GM12878 (cell line): Measurements from ENCODE around the gene XDH. TPM values are rescaled to one million over a fixed set of nuclear protein-coding genes. Genes with fewer than 3 reads are reported as not detected.

Experiments used
- ATAC-seq: fragments of 200-7000 bp; cut with Tn5 transposase; 3 replicates; pipeline ENCODE4 v1.9.1; 2020; ENCODE audit warnings: mild to moderate bottlenecking, moderate library complexity
- BruUV-seq: library from RNA; stranded (reverse); fragments of 400-500 nt; replicated peaks from 2 replicates; lab custom pipeline; 2021; lab: Mats Ljungman, UMichigan
- CTCF ChIA-PET: fragments of 300-600 bp; sonication (Branson Sonifier 250); formaldehyde crosslinking; extraction: SDS; loops from one replicate; lab custom pipeline; 2021; ENCODE audit warnings: inconsistent platforms; lab: Yijun Ruan, JAX
- POLR2A ChIA-PET: fragments of 350-600 bp; formaldehyde crosslinking; extraction: SDS; loops from one replicate; lab custom pipeline; 2021; ENCODE audit warnings: inconsistent platforms; lab: Charles Lee
- RAD21 ChIA-PET: fragments of 300-600 bp; sonication (Branson Sonifier 250); formaldehyde crosslinking; loops from one replicate; lab custom pipeline; 2023; ENCODE audit warnings: antibody characterized with exemption; ENCODE audit not compliant: unreplicated experiment; lab: Charles Lee
- SMC1A ChIA-PET: fragments of 300-600 bp; sonication (Branson Sonifier 250); formaldehyde crosslinking; loops from one replicate; lab custom pipeline; 2023; ENCODE audit not compliant: unreplicated experiment, uncharacterized antibody; lab: Charles Lee
- DNase-seq: peaks from one replicate; pipeline ENCODE4 v3.0.0-alpha.2; 2011; ENCODE audit warnings: low read depth, low spot score
- FAIRE-seq: peaks from 3 replicates; lab custom pipeline; 2011; peaks lifted over from hg19 to GRCh38; lab: Jason Lieb, UNC
- H2AFZ ChIP-seq: 2 replicates; pipeline ENCODE4 v1.6.0; 2011; ENCODE audit warnings: low read depth, low read length, control low read depth; ENCODE audit not compliant: control insufficient read depth
- H3K27ac ChIP-seq: 2 replicates; pipeline ENCODE4 v1.5.1; 2011; ENCODE audit warnings: control low read depth; ENCODE audit not compliant: control insufficient read depth, insufficient read depth
- H3K27me3 ChIP-seq, 2 experiments: replicated peaks in 1 of 2; 2 replicates each; pipeline versions ENCODE4 v1.6.0 to v1.6.1; 2011; ENCODE audit warnings: low read length in 1 of 2; ENCODE audit not compliant: control insufficient read depth in 2 of 2, insufficient read depth in 2 of 2
- H3K36me3 ChIP-seq, 2 experiments: 2 replicates each; pipeline ENCODE4 v1.5.1; 2011; ENCODE audit warnings: low read length in 1 of 2; ENCODE audit not compliant: control insufficient read depth in 2 of 2, insufficient read depth in 2 of 2
- H3K4me1 ChIP-seq: 2 replicates; pipeline ENCODE4 v1.6.1; 2011; ENCODE audit warnings: mild to moderate bottlenecking, low read length, moderate library complexity, mixed read lengths; ENCODE audit not compliant: control insufficient read depth, insufficient read depth
- H3K4me2 ChIP-seq: 2 replicates; pipeline ENCODE4 v1.6.0; 2011; ENCODE audit warnings: control low read depth; ENCODE audit not compliant: control insufficient read depth, insufficient read depth
- H3K4me3 ChIP-seq: fragments of 200-600 bp; sonication (generic); 2 replicates; pipeline ENCODE4 v1.5.1; 2016
- H3K79me2 ChIP-seq: 2 replicates; pipeline ENCODE4 v1.6.0; 2011; ENCODE audit warnings: low read length; ENCODE audit not compliant: control insufficient read depth, insufficient read depth
- H3K9ac ChIP-seq: 2 replicates; pipeline ENCODE4 v1.8.0; 2011; ENCODE audit warnings: low read length, control low read depth, mixed read lengths; ENCODE audit not compliant: control insufficient read depth, insufficient read depth
- H3K9me3 ChIP-seq: replicated peaks from 3 replicates; pipeline ENCODE4 v1.5.1; 2011; ENCODE audit warnings: mild to moderate bottlenecking, low read length; ENCODE audit not compliant: control insufficient read depth, insufficient read depth
- H4K20me1 ChIP-seq: 2 replicates; pipeline ENCODE4 v1.6.0; 2011; ENCODE audit not compliant: control insufficient read depth, insufficient read depth
- BMI1 ChIP-seq: fragments of 450-650 bp; IDR thresholded peaks from 2 replicates; pipeline ENCODE4 v1.6.1; 2016; ENCODE audit warnings: mild to moderate bottlenecking, moderate library complexity, borderline replicate concordance
- ESRRA ChIP-seq: IDR thresholded peaks from 2 replicates; pipeline ENCODE4 v1.6.1; 2012; ENCODE audit warnings: mild to moderate bottlenecking, low read length, improper control_type of control experiment
- JUNB ChIP-seq: IDR thresholded peaks from 2 replicates; pipeline ENCODE4 v1.6.1; 2016; ENCODE audit warnings: antibody characterized with exemption, mild to moderate bottlenecking
- NFYB ChIP-seq: IDR thresholded peaks from 2 replicates; pipeline ENCODE4 v1.6.1; 2011; ENCODE audit warnings: low read depth, mild to moderate bottlenecking, low read length, improper control_type of control experiment, moderate library complexity; ENCODE audit not compliant: insufficient read depth
- NRF1 ChIP-seq: conservative IDR thresholded peaks from 2 replicates; pipeline ENCODE4 v1.6.1; 2011; ENCODE audit warnings: mild to moderate bottlenecking, low read depth, low read length, improper control_type of control experiment
- STAT3 ChIP-seq: IDR thresholded peaks from 2 replicates; pipeline ENCODE4 v1.6.1; 2011; ENCODE audit warnings: low read depth, low read length, improper control_type of control experiment
- SUZ12 ChIP-seq: fragments of 200-600 bp; sonication (generic); IDR thresholded peaks from one replicate; pipeline ENCODE4 v1.6.1; 2018; ENCODE audit warnings: antibody characterized with exemption, mild to moderate bottlenecking; ENCODE audit not compliant: unreplicated experiment
- WRNIP1 ChIP-seq: IDR thresholded peaks from 2 replicates; pipeline ENCODE4 v1.6.1; 2011; ENCODE audit warnings: low read depth, low read length, improper control_type of control experiment, borderline replicate concordance
- ZBTB33 ChIP-seq: fragments of 450-650 bp; IDR thresholded peaks from 2 replicates; pipeline ENCODE4 v1.6.1; 2017; ENCODE audit warnings: mild to moderate bottlenecking
- ZSCAN29 ChIP-seq: fragments of 450-650 bp; IDR thresholded peaks from 2 replicates; pipeline ENCODE4 v1.6.1; 2017; ENCODE audit warnings: mild to moderate bottlenecking, moderate library complexity
- WGBS: methylation state at CpG from one replicate; pipeline ENCODE4 v1.1.6; 2016; ENCODE audit warnings: low lambda C conversion rate; ENCODE audit not compliant: insufficient replicate concordance, insufficient coverage; ENCODE audit errors: missing lambda C conversion rate; 5-methylcytosine and 5-hydroxymethylcytosine counted together
- in situ Hi-C: fragments of 300-500 bp; cut with MboI; formaldehyde crosslinking; loops from 9 replicates; pipeline ENCODE4 v1.14.3; 2018; ENCODE audit warnings: mixed read lengths
- intact Hi-C: fragments of 100-400 bp; cut with micrococcal nuclease; formaldehyde crosslinking; loops from one replicate; pipeline ENCODE4 v1.14.2; 2022; ENCODE audit not compliant: unreplicated experiment
- polyA plus RNA-seq, 11 experiments: library from polyadenylated mRNA; depleted of rRNA in 4 of 11; unstranded in 6 of 11; stranded (reverse) in 5 of 11; fragments of >200 nt; fragmentation: Nextera tagmentation in 4 of 11; fragmentation: Illumina TruSeq in 1 of 11; extraction: Ambion mirVana in 4 of 11; extraction: Trizol in 1 of 11; gene quantifications; 1 replicate in 1 of 11; 2 replicates in 10 of 11; pipeline versions ENCODE4 v1.2.1 to v1.2.3, GENCODE V29; 2011 to 2016; ENCODE audit warnings: inconsistent platforms in 2 of 11, missing spikeins in 2 of 11, low read depth in 1 of 11
- total RNA-seq, 4 experiments: library from RNA; depleted of rRNA in 3 of 4; stranded (reverse); fragments of >200 nt in 3 of 4; fragmentation: Illumina TruSeq in 1 of 4; extraction: Trizol in 1 of 4; gene quantifications; 2 replicates each; pipeline versions ENCODE4 v1.2.1 to v1.2.3, GENCODE V29; 2013 to 2021
- TF ChIP-seq, protein P1 (sequence below): IDR thresholded peaks from 2 replicates; pipeline ENCODE4 v1.6.1; 2011; ENCODE audit warnings: mild to moderate bottlenecking, low read depth, low read length, moderate library complexity; ENCODE audit not compliant: insufficient replicate concordance
- TF ChIP-seq, protein P2 (sequence below): fragments of 450-650 bp; IDR thresholded peaks from 2 replicates; pipeline ENCODE4 v1.6.1; 2016; ENCODE audit warnings: mild to moderate bottlenecking

The XDH gene
- total and polyA plus RNA-seq, 10 of the 15 experiments (the other 5 are each of a cell fraction or from before 2014, with no cell fraction given) = 0.01 TPM; not detected in 9

DNA sequence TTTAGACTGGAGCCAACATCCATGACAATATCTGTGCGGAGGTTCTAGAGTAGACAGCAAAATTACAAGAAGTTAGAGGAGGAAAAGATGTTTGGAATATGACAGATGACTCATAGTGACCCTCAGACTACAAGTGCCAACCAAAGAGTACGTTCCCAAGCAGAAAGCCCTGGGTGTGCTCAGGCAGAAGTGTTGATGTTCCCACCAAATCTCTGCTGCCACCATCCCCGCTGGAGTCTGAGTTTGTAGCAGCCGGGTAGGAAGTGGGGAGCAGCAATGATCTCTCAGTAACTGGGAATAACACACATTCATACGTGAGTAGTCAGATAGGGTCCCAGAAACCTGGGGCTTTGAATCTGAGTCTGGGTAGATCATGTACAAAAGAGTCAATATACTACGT, 73.2 kb downstream of the XDH start:
- H2AFZ ChIP-seq = no peak overlapping the region
- H3K27me3 ChIP-seq = 0 out of 4 replicates have a peak, but pooled peaks cover 0 to 2% of the 10 kb centered on the region in 2 experiments
- H4K20me1 ChIP-seq = no peaks in the 10 kb centered on the region
- H3K9ac ChIP-seq = no peak overlapping the region
- H3K4me2 ChIP-seq = no peak overlapping the region
- CTCF ChIA-PET = interaction anchor here (1.2 to 1.3 kb wide), 2 partner anchors 8 to 629 kb away, joined by 3 to 6 read pairs; no protein-coding TSS in a partner anchor
- H3K4me1 ChIP-seq = no peaks in the 10 kb centered on the region
- in situ Hi-C loops = no loop called here
- ATAC-seq = no peak
- no TSS peak for BruUV-seq
- WGBS = 28% methylated on average over 6 of the region's 6 CpGs
- H3K79me2 ChIP-seq = no peaks in the 10 kb centered on the region
- intact Hi-C loops = no loop called here
- no peak for DNase-seq
- SMC1A ChIA-PET = no interaction called here
- RAD21 ChIA-PET = no interaction called here
- no peak for TF ChIP-seq ZSCAN29
- TF ChIP-seq, protein P1, sequence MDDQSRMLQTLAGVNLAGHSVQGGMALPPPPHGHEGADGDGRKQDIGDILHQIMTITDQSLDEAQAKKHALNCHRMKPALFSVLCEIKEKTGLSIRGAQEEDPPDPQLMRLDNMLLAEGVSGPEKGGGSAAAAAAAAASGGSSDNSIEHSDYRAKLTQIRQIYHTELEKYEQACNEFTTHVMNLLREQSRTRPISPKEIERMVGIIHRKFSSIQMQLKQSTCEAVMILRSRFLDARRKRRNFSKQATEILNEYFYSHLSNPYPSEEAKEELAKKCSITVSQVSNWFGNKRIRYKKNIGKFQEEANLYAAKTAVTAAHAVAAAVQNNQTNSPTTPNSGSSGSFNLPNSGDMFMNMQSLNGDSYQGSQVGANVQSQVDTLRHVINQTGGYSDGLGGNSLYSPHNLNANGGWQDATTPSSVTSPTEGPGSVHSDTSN = no peak
- TF ChIP-seq NFYB = no peak
- TF ChIP-seq WRNIP1 = no peak
- TF ChIP-seq STAT3 = no peak
- no peak for TF ChIP-seq JUNB
- no peak for TF ChIP-seq BMI1
- TF ChIP-seq ZBTB33 = no peak
- TF ChIP-seq SUZ12 = no peak
- TF ChIP-seq, protein P2, sequence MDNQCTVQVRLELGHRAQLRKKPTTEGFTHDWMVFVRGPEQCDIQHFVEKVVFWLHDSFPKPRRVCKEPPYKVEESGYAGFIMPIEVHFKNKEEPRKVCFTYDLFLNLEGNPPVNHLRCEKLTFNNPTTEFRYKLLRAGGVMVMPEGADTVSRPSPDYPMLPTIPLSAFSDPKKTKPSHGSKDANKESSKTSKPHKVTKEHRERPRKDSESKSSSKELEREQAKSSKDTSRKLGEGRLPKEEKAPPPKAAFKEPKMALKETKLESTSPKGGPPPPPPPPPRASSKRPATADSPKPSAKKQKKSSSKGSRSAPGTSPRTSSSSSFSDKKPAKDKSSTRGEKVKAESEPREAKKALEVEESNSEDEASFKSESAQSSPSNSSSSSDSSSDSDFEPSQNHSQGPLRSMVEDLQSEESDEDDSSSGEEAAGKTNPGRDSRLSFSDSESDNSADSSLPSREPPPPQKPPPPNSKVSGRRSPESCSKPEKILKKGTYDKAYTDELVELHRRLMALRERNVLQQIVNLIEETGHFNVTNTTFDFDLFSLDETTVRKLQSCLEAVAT = no peak
- TF ChIP-seq NRF1 = no peak
- no peak for TF ChIP-seq ESRRA
- no peak overlapping the region for H3K4me3 ChIP-seq
- FAIRE-seq = no peak
- no peak overlapping the region for H3K27ac ChIP-seq
- H3K9me3 ChIP-seq = no peaks in the 10 kb centered on the region
- H3K36me3 ChIP-seq = no peaks in the 10 kb centered on the region
- POLR2A ChIA-PET = no interaction called here
